Astrocyte of the cerebellum (primary cell): ENCODE measurements around the gene ADAMTS2.

Source experiments
- DNase-seq: peaks from one replicate; pipeline ENCODE4 v3.0.0-alpha.2; 2011; ENCODE audit warnings: low read depth
- H3K4me3 ChIP-seq: 2 replicates; pipeline ENCODE4 v1.5.1; 2011; ENCODE audit warnings: mild to moderate bottlenecking, low read depth, low read length, moderate library complexity
- CTCF ChIP-seq: IDR thresholded peaks from 2 replicates; pipeline ENCODE4 v1.5.1; 2012; ENCODE audit warnings: low read length, low read depth, moderate library complexity, mild to moderate bottlenecking; ENCODE audit errors: missing control alignments
- in situ Hi-C: cut with HindIII; loops from 2 replicates; pipeline ENCODE4 v1.10.0; 2017; ENCODE audit warnings: low sequenced_read_pairs

Gene ADAMTS2

GRCh38 chr5:179367491-179367890 is 22.2 kb upstream of the ADAMTS2 start:
- no peak for TF ChIP-seq CTCF
- DNase-seq = no peak
- in situ Hi-C loops = no loop called here
- H3K4me3 ChIP-seq = no peak overlapping the region

GRCh38 chr5:179362355-179362754 is 17.1 kb upstream of the ADAMTS2 start:
- in situ Hi-C loops = no loop called here
- TF ChIP-seq CTCF = no peak
- H3K4me3 ChIP-seq = no peak overlapping the region
- DNase-seq = no peak

GRCh38 chr5:179361037-179361603 is 15.9 kb upstream of the ADAMTS2 start:
- TF ChIP-seq CTCF = no peak
- DNase-seq = no peak

GRCh38 chr5:179357031-179357430 is 11.8 kb upstream of the ADAMTS2 start:
- no peak overlapping the region for H3K4me3 ChIP-seq
- in situ Hi-C loops = no loop called here
- no peak for DNase-seq
- TF ChIP-seq CTCF = no peak

More at GRCh38 chr5:179361037-179361603, 15.9 kb upstream of the ADAMTS2 start:
- H3K4me3 ChIP-seq = no peak overlapping the region
- in situ Hi-C loops = no loop called here

GRCh38 chr5:179355976-179356974 is 11.0 kb upstream of the ADAMTS2 start:
- no peak for TF ChIP-seq CTCF
- in situ Hi-C loops = no loop called here
- no peak for DNase-seq
- no peak overlapping the region for H3K4me3 ChIP-seq

GRCh38 chr5:179354305-179354882 is 9.1 kb upstream of the ADAMTS2 start:
- no peak for TF ChIP-seq CTCF
- no peak overlapping the region for H3K4me3 ChIP-seq
- in situ Hi-C loops = no loop called here
- DNase-seq = no peak
